ENCODE measurements around the gene LGALS13.

GRCh38 chr19:39599116-39599515 is 3.2 kb upstream of the LGALS13 start:
- TF ChIP-seq POLR2AphosphoS5 (IDR thresholded peaks at IDR 0.05) (no peak), CTCF (IDR thresholded peaks at IDR 0.05) (no peak)

All from stomach (tissue), 4 donors.